ENCODE measurements around the gene OR10G2.

- TF ChIP-seq, protein P1, sequence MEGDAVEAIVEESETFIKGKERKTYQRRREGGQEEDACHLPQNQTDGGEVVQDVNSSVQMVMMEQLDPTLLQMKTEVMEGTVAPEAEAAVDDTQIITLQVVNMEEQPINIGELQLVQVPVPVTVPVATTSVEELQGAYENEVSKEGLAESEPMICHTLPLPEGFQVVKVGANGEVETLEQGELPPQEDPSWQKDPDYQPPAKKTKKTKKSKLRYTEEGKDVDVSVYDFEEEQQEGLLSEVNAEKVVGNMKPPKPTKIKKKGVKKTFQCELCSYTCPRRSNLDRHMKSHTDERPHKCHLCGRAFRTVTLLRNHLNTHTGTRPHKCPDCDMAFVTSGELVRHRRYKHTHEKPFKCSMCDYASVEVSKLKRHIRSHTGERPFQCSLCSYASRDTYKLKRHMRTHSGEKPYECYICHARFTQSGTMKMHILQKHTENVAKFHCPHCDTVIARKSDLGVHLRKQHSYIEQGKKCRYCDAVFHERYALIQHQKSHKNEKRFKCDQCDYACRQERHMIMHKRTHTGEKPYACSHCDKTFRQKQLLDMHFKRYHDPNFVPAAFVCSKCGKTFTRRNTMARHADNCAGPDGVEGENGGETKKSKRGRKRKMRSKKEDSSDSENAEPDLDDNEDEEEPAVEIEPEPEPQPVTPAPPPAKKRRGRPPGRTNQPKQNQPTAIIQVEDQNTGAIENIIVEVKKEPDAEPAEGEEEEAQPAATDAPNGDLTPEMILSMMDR (IDR thresholded peaks at IDR 0.05; ENCODE audit: insufficient read depth, low read depth, low read length): no peak
- TF ChIP-seq EZH2 (IDR thresholded peaks at IDR 0.05; ENCODE audit: insufficient read depth, low read length): no peak
Observed at GRCh38 chr14:21589317-21589716, 45.4 kb downstream of the OR10G2 start.

All from astrocyte (in vitro differentiated cells and primary cell).